ENCODE data around the gene FGFR3. TPM values are rescaled to one million over a fixed set of nuclear protein-coding genes. Genes with fewer than 3 reads are reported as not detected.

The FGFR3 gene
- total and polyA plus RNA-seq, 5 donors = 4.5 to 17.5 (median 7.6) TPM

DNA sequence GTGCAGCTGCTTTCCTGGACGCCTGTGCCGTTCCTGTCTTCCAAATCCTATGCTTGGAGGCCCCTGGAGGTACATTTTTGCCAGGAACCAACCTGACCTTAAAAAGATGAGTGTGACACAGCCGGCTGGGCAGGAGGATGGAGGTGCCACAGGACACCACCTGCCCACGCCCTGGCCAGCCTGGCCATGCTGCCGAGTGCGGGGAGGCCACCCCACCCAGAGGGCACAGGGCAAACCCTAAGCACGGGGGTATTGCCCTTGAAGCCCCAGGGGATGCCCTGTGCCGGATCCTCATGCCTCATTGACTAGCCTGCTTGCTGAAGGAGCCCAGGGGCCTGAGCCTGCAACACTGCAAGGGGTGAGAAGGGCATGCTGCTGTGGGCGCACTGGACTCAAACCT lies 20.1 kb downstream of the FGFR3 start:
- Histone ChIP-seq H3K27ac (ENCODE audit: low read length) (no peak overlapping the region), H3K4me1 (ENCODE audit: control insufficient read depth, insufficient read depth, low read length) (no peaks in the 10 kb centered on the region), H3K4me3 (ENCODE audit: low read length) (no peak overlapping the region), H3K27me3 (ENCODE audit: control insufficient read depth, insufficient read depth) (no peaks in the 10 kb centered on the region), H3K9me3 (ENCODE audit: control insufficient read depth, low read length) (no peaks in the 10 kb centered on the region)
- DNase-seq = peak in 2 of 3 donors; percentile 33 to 46
- intact Hi-C loops (cut with DNase I) = loop anchor here in 3 of 4 donors (5.0 to 10.0 kb wide), 3 partner anchors 71 to 92 kb away; no protein-coding TSS in a partner anchor
- 77% methylated on average over 9 of the region's 9 CpGs for WGBS
- no peak for ATAC-seq

DNA sequence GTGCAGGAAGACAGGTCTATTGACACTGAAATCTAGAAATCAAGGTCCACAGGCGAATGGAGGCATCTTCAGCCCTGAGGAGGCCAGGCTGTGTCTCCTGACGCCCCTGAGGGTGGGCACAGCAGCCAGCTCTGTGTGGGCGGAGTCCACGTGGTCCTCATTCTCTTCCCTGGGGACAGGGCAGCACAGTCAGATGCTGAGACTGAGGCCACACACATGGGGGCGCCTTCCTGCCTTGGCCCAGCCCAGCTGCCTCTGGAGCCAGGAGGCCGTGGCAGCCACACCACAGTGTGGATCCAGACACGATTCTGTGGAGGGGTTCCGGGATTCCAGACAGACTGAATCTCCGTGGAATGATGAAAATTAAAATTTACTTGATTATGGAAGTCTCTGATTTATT lies 20.8 kb downstream of the FGFR3 start:
- 60% methylated on average over 9 of the region's 9 CpGs for WGBS
- no peak overlapping the region for H3K4me3 ChIP-seq (ENCODE audit: low read length)
- no peaks in the 10 kb centered on the region for H3K4me1 ChIP-seq (ENCODE audit: control insufficient read depth, insufficient read depth, low read length)
- no peaks in the 10 kb centered on the region for H3K27me3 ChIP-seq (ENCODE audit: control insufficient read depth, insufficient read depth)
- H3K9me3 ChIP-seq (ENCODE audit: control insufficient read depth, low read length) = no peaks in the 10 kb centered on the region
- ATAC-seq (no peak), DNase-seq (peak in 2 of 3 donors; percentile 29 to 32)
- no peak overlapping the region for H3K27ac ChIP-seq (ENCODE audit: low read length)
- intact Hi-C loops (cut with DNase I) = loop anchor here in 3 of 4 donors (5.0 to 10.0 kb wide), 3 partner anchors 72 to 91 kb away; no protein-coding TSS in a partner anchor

DNA sequence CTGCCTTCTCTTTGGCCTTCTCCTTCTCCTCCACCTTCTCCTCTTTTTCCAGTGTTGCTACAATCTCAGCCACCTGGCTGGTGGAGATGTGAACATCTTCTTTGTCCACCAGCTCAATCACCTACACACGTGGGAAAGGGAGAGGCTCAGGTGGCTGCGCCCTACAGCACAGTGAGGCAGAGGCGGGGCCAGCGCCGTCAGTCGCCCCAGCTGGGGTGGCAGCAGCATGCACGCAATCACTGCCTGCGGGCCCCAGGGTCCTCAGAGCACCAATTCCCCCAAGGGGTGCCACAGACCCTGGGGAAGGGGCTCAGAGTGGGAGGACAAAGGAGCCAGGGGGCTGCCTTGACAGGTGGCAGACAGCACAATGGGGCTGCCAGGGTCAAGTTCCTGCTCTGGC lies 21.4 kb downstream of the FGFR3 start:
- ATAC-seq = no peak
- DNase-seq = peak in 1 of 3 donors; percentile 28
- WGBS = 94% methylated on average over 8 of the region's 8 CpGs
- H3K4me3 ChIP-seq (ENCODE audit: low read length) = no peak overlapping the region
- H3K27me3 ChIP-seq (ENCODE audit: control insufficient read depth, insufficient read depth) = no peaks in the 10 kb centered on the region
- H3K27ac ChIP-seq (ENCODE audit: low read length) = no peak overlapping the region
- H3K4me1 ChIP-seq (ENCODE audit: control insufficient read depth, insufficient read depth, low read length) = no peaks in the 10 kb centered on the region
- intact Hi-C loops (cut with DNase I) = loop anchor here in 3 of 4 donors (5.0 to 10.0 kb wide), 3 partner anchors 72 to 90 kb away; no protein-coding TSS in a partner anchor
- no peaks in the 10 kb centered on the region for H3K9me3 ChIP-seq (ENCODE audit: control insufficient read depth, low read length)

DNA sequence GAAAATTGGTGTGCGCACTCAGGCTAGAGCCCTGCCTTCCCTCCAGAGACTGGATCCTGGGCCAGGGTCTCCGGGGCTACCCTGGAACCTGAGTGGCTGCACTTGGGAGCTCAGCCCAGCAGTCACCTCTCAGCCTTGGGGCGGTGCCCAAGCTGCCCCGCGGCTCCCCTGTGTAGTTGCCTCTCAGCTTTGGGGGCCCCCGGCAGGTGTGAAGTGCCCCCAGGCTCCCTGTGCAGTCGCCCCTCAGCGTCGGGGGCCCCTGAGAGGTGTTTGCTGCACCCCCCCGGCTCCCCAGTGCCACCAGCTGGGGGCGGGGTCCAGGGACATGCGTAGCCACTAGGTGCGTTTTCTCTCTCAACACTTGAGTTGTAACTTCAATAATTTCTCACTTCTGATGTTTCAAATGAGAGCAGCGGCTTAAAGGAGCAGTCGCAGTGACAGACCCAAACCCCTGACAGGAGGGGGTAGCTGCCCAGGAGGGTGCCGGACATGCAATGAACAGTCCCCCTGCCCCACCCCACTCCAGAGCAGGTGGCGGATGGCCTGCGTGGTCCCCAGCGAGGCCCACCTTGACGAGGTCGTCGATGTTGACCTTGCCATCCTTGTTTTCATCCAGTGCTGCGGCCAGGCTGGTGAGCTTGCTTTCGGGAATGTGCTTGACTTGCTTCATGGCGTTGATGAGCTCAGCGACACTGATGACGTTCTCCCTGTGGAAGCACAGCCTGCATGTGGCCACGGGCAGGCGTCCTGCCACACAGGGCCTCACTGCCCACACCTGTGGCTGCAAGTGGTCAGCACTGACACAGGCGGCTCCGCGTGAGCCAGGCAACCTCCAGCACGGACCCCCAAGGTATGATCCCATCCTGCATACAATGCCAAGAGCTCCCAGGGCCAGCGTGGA lies 22.3 kb downstream of the FGFR3 start:
- no peaks in the 10 kb centered on the region for H3K4me1 ChIP-seq (ENCODE audit: control insufficient read depth, insufficient read depth, low read length)
- ATAC-seq = no peak
- DNase-seq = peak in 2 of 3 donors; percentile 32 to 40
- no peak overlapping the region for H3K27ac ChIP-seq (ENCODE audit: low read length)
- intact Hi-C loops (cut with DNase I) = loop anchor here in 2 of 4 donors (10.0 kb wide), 2 partner anchors 79 to 89 kb away; no protein-coding TSS in a partner anchor
- H3K27me3 ChIP-seq (ENCODE audit: control insufficient read depth, insufficient read depth) = no peaks in the 10 kb centered on the region
- 91% methylated on average over 34 of the region's 34 CpGs for WGBS
- H3K4me3 ChIP-seq (ENCODE audit: low read length) = no peak overlapping the region
- no peaks in the 10 kb centered on the region for H3K9me3 ChIP-seq (ENCODE audit: control insufficient read depth, low read length)

DNA sequence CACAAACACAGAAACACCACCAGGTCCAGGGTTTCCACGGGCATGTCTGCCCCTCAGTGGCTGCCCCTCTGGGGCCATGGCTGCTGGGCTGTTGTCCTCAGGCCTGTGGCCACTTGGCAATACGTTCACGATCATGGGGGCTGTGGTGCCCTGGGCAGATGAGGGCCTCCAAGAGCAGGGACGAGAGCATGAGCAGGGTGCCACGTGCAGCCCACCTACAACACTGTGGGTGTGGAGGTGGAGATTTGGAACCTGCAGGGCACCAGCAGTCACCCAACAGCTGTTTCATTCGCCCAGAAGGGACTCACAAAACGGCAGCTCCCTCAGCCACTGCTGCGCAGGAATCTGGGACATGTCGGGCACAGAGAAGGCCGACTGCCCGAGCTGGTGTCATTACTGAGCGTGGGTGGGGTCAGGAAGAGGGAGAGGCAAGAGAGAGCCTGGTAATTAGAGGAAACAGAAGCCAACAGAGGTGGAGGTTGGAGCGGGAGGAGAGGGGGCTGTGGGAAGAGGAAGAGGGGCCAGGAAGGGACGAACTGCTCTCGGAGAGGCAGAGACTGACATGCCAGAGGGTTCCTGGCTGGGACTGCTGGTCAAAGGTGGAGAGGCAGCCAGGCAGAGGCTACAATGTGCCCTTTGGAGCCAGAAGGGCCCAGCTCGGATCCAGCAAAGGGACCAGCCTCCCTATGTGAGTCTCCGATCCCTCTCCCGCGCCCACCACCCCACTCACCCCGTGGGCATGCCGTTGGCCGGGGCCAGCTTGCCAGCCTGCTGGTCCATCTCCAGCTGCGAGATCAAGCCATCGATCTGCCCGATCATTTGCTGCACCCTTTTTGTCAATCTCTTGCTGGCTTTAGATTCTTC lies 23.1 kb downstream of the FGFR3 start:
- Histone ChIP-seq H3K4me3 (ENCODE audit: low read length) (no peak overlapping the region), H3K9me3 (ENCODE audit: control insufficient read depth, low read length) (no peaks in the 10 kb centered on the region), H3K27me3 (ENCODE audit: control insufficient read depth, insufficient read depth) (no peaks in the 10 kb centered on the region), H3K4me1 (ENCODE audit: control insufficient read depth, insufficient read depth, low read length) (no peaks in the 10 kb centered on the region), H3K27ac (ENCODE audit: low read length) (no peak overlapping the region)
- DNase-seq = peak in 2 of 3 donors; percentile 30 to 41
- 87% methylated on average over 25 of the region's 25 CpGs for WGBS
- intact Hi-C loops (cut with DNase I) = loop anchor here in 2 of 4 donors (10.0 kb wide), 2 partner anchors 79 to 89 kb away; no protein-coding TSS in a partner anchor
- no peak for ATAC-seq

DNA sequence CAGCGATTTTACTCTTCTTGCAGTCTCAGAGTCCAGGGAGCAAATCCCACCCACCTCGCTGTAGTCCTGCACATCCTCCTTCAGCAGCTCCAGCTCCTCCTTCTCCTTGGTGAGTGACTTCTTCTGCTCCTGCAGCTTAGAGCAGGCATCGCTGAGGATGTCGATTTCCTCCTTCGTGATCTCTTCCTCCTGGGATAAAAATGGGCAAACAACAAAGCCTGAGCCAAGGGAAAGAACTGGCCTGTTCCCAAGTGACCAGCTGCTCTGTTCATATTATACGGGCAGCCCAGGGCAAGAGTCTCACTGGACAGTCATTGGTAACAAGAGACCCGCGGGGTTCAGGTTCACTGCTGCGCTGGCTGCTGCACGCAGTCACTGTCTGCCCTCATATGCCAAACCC lies 26.2 kb downstream of the FGFR3 start:
- WGBS = 63% methylated on average over 10 of the region's 10 CpGs
- no peak overlapping the region for H3K4me3 ChIP-seq (ENCODE audit: low read length)
- no peaks in the 10 kb centered on the region for H3K4me1 ChIP-seq (ENCODE audit: control insufficient read depth, insufficient read depth, low read length)
- H3K9me3 ChIP-seq (ENCODE audit: control insufficient read depth, low read length) = no peaks in the 10 kb centered on the region
- intact Hi-C loops (cut with DNase I) = loop anchor here in 2 of 4 donors (10.0 kb wide), 2 partner anchors 76 to 86 kb away; no protein-coding TSS in a partner anchor
- DNase-seq (peak in 1 of 3 donors; percentile 45), ATAC-seq (no peak)
- no peaks in the 10 kb centered on the region for H3K27me3 ChIP-seq (ENCODE audit: control insufficient read depth, insufficient read depth)
- no peak overlapping the region for H3K27ac ChIP-seq (ENCODE audit: low read length)

DNA sequence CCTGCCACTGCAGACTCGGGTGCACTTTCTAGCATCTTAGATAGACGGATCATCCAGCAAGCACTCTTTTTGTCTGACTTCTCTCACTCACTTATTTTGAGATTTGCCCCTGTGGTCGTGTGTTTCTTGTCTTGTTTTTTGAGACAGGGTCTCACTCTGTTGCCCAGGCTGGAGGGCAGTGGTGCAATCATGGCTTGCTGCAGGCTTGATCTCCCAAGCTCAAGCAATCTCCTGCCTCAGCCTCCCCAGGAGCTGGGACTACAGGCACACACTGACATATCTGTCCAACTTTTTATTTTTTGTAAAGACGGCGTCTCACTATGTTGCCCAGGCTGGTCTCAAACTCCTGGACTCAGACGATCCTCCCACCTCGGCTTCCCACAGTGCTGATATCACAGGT lies 26.7 kb downstream of the FGFR3 start:
- ATAC-seq (no peak), DNase-seq (peak in 1 of 3 donors; percentile 13)
- Histone ChIP-seq H3K27ac (ENCODE audit: low read length) (no peak overlapping the region), H3K9me3 (ENCODE audit: control insufficient read depth, low read length) (no peaks in the 10 kb centered on the region), H3K4me1 (ENCODE audit: control insufficient read depth, insufficient read depth, low read length) (no peaks in the 10 kb centered on the region), H3K4me3 (ENCODE audit: low read length) (no peak overlapping the region), H3K27me3 (ENCODE audit: control insufficient read depth, insufficient read depth) (no peaks in the 10 kb centered on the region)
- WGBS = 85% methylated on average over 7 of the region's 7 CpGs
- intact Hi-C loops (cut with DNase I) = loop anchor here in 2 of 4 donors (10.0 kb wide), 2 partner anchors 75 to 85 kb away; no protein-coding TSS in a partner anchor

DNA sequence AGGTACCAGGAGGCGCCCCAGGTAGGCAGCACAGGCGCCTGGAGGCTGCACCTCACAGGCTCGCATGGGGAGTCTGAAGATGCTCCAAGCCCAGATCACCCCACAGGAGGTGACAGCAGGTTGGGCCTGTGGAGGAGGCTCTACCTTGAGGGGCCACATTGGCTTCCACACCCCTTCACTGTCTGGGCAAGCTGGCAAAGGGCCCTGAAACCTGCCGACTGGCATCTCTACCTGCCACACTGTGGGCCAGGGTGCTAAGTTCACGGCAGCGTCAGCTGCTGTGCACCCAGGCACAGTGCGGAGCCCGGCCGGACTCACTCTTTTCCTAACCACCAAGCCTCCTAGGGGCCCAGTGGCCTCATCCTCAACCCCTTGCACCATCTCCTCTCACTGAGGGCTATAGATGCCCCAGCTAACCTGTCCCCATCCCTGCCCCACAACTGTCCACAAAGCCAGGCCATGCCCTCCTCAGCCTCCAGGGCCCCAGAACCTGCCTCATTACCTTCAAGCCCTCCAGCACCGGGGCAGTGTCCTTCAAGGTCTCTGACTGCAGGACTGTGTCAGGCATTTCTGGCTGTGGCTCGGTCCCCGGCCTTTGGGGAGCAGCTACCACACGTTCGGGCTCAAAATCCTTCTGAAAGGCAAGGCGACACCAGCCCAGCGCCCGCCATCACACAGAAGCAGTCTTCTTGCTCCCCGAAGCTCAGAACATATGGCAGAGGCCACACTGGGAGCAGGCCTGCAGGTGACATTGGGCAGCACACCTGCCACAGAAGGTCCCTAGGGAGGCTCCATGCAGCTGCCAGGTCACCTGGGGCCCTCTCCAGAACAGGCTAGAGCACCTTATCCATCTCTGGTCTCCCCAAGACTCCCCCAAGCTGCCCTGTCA lies 28.8 kb downstream of the FGFR3 start:
- H3K27me3 ChIP-seq (ENCODE audit: control insufficient read depth, insufficient read depth) = no peaks in the 10 kb centered on the region
- ATAC-seq = peak in 1 of 2 donors; percentile 8
- no peak overlapping the region for H3K27ac ChIP-seq (ENCODE audit: low read length)
- intact Hi-C loops (cut with DNase I) = no loop called here
- no peaks in the 10 kb centered on the region for H3K9me3 ChIP-seq (ENCODE audit: control insufficient read depth, low read length)
- 96% methylated on average over 18 of the region's 18 CpGs for WGBS
- no peak overlapping the region for H3K4me3 ChIP-seq (ENCODE audit: low read length)
- no peaks in the 10 kb centered on the region for H3K4me1 ChIP-seq (ENCODE audit: control insufficient read depth, insufficient read depth, low read length)
- peak in 2 of 3 donors; percentile 16 to 35 for DNase-seq

DNA sequence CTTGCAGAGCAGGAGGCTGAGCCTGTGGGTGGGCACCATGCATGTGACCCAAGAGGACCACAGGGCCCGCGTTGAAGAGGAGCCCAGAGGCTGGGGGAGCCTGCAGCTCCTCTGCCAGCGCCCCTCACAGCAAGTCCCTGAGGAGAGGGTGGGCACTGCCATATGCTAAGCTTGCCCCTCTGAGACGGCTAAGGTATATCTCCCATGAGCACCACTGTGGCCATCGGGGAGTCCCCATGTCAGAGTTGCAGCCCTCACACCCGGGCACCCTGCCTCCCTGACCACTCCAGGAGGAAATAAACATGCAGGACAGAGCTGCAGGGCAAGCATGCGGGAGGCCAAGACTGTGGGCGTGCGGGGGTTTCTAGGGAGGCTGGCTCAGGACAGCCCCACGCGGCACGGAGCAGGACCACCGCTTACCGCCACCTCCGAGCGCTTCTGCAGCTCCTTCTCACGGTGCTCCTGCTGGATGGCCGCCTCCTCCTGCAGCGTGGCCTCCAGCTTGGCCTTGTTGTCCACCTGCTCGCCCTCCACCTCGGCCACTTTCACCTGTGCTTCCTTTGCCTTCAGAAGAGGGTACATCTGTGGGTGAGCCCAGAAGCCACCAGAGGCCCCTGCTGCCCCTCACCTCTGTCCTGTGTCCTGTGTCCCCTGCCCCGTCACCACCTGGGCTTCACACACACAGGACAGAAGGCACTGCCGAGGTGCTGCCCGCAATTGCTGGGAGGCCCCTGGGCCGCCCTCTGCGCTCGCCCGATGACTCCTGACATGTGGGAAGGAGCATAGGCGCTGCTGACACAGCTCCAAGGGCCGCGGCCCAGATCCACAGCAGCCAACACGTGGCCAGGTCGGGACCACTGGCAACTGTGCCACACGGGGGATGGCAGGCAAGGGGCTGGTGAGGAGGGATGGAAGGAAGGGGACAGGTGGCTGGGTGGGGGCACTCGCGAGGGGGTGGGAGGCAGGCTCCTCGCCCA lies 29.8 kb downstream of the FGFR3 start:
- 93% methylated on average over 37 of the region's 37 CpGs for WGBS
- Histone ChIP-seq H3K27ac (ENCODE audit: low read length) (no peak overlapping the region), H3K27me3 (ENCODE audit: control insufficient read depth, insufficient read depth) (no peaks in the 10 kb centered on the region), H3K9me3 (ENCODE audit: control insufficient read depth, low read length) (no peaks in the 10 kb centered on the region), H3K4me1 (ENCODE audit: control insufficient read depth, insufficient read depth, low read length) (no peaks in the 10 kb centered on the region), H3K4me3 (ENCODE audit: low read length) (no peak overlapping the region)
- intact Hi-C loops (cut with DNase I) = no loop called here
- no peak for ATAC-seq
- DNase-seq = peak in 2 of 3 donors; percentile 46 to 50

Measured in right cardiac atrium (tissue), 5 donors.